SK-N-SH (cell line): ENCODE measurements around the gene JKAMP. TPM values are rescaled to one million over a fixed set of nuclear protein-coding genes. Genes with fewer than 3 reads are reported as not detected.

Source experiments
- CTCF ChIA-PET: fragments of 300-600, 350-600 bp; formaldehyde crosslinking; extraction: SDS; loops from one replicate; lab custom pipeline; 2021; lab: Yijun Ruan, JAX
- POLR2A ChIA-PET: fragments of 350-600 bp; sonication (Branson Sonifier 250); formaldehyde crosslinking; extraction: SDS; loops from one replicate; lab custom pipeline; 2020; ENCODE audit warnings: antibody characterized with exemption, inconsistent platforms; lab: Yijun Ruan, JAX
- DNase-seq: peaks from one replicate; pipeline ENCODE4 v3.0.0; 2012
- H2AFZ ChIP-seq: fragments of 200-600 bp; sonication (generic); 2 replicates; pipeline ENCODE4 v1.8.1; 2016; ENCODE audit warnings: antibody characterized with exemption, mild to moderate bottlenecking, low read depth
- H3F3A ChIP-seq: fragments of 200-600 bp; sonication (generic); replicated peaks from 2 replicates; pipeline ENCODE3; 2016; ENCODE audit warnings: antibody characterized with exemption, mild to moderate bottlenecking; ENCODE audit not compliant: insufficient read depth
- H3K27ac ChIP-seq, 2 experiments: fragments of 200-500 bp in 1 of 2; fragments of 200-600 bp in 1 of 2; sonication (Bioruptor generic) in 1 of 2; sonication (generic), shearing (Covaris generic) in 1 of 2; 2 replicates each; pipeline versions ENCODE4 v1.5.1 to v1.6.1; 2014 to 2016; ENCODE audit warnings: low read depth in 2 of 2, inconsistent platforms in 1 of 2, low read length in 1 of 2, mild to moderate bottlenecking in 1 of 2, mixed read lengths in 1 of 2
- H3K27me3 ChIP-seq: fragments of 200-600 bp; sonication (generic), shearing (Covaris generic); 2 replicates; pipeline ENCODE4 v1.6.1; 2016; ENCODE audit warnings: mixed run types; ENCODE audit not compliant: insufficient read depth
- H3K36me3 ChIP-seq, 2 experiments: fragments of 200-500 bp in 1 of 2; fragments of 200-600 bp in 1 of 2; sonication (Bioruptor generic) in 1 of 2; sonication (generic) in 1 of 2; replicated peaks in 1 of 2; 2 replicates each; pipeline versions ENCODE3 to v1.5.1; 2014 to 2016; ENCODE audit warnings: low read length in 1 of 2, mild to moderate bottlenecking in 1 of 2; ENCODE audit not compliant: insufficient read depth in 2 of 2, control insufficient read depth in 1 of 2
- H3K4me1 ChIP-seq, 2 experiments: fragments of 200-500 bp in 1 of 2; fragments of 200-600 bp in 1 of 2; sonication (Bioruptor generic) in 1 of 2; sonication (generic), shearing (Covaris generic) in 1 of 2; 2 replicates each; pipeline versions ENCODE4 v1.5.1 to v1.6.1; 2014 to 2016; ENCODE audit warnings: low read depth in 1 of 2, low read length in 1 of 2, mixed run types in 1 of 2; ENCODE audit not compliant: insufficient read depth in 2 of 2, control insufficient read depth in 1 of 2
- H3K4me2 ChIP-seq: fragments of 200-600 bp; sonication (generic), shearing (Covaris generic); 2 replicates; pipeline ENCODE4 v1.6.1; 2017; ENCODE audit warnings: mixed run types
- H3K4me3 ChIP-seq, 2 experiments: fragments of 200-500 bp in 1 of 2; fragments of 200-600 bp in 1 of 2; sonication (Bioruptor generic) in 1 of 2; sonication (generic), shearing (Covaris generic) in 1 of 2; 2 replicates each; pipeline versions ENCODE4 v1.5.1 to v1.8.1; 2014 to 2016; ENCODE audit warnings: low read depth in 2 of 2, inconsistent platforms in 1 of 2, low read length in 1 of 2, mild to moderate bottlenecking in 1 of 2, mixed read lengths in 1 of 2, moderate library complexity in 1 of 2
- H3K79me2 ChIP-seq: fragments of 200-600 bp; sonication (generic); 2 replicates; pipeline ENCODE4 v1.8.1; 2017; ENCODE audit warnings: mild to moderate bottlenecking; ENCODE audit not compliant: insufficient read depth
- H3K9ac ChIP-seq: fragments of 200-600 bp; sonication (generic); 2 replicates; pipeline ENCODE4 v1.6.1; 2017; ENCODE audit warnings: mixed run types
- H3K9me2 ChIP-seq: fragments of 200-600 bp; sonication (generic); 2 replicates; pipeline ENCODE4 v1.6.1; 2017; ENCODE audit warnings: mixed run types
- H3K9me3 ChIP-seq: fragments of 200-600 bp; sonication (generic); 2 replicates; pipeline ENCODE4 v1.6.1; 2017; ENCODE audit warnings: mixed run types, mild to moderate bottlenecking, moderate library complexity
- H4K20me1 ChIP-seq: fragments of 200-600 bp; sonication (generic); 2 replicates; pipeline ENCODE4 v1.6.1; 2017; ENCODE audit warnings: mild to moderate bottlenecking, mixed run types; ENCODE audit not compliant: insufficient read depth
- CHD2 ChIP-seq: fragments of 150-350 bp; IDR thresholded peaks from 2 replicates; pipeline ENCODE4 v1.6.1; 2018; ENCODE audit warnings: low read length; ENCODE audit not compliant: partially characterized antibody
- EP300 ChIP-seq, 2 experiments: IDR thresholded peaks; 2 replicates each; pipeline versions ENCODE4 v1.4.0 to v1.6.1; 2012; ENCODE audit warnings: borderline replicate concordance in 1 of 2, low read depth in 1 of 2, low read length in 1 of 2
- FOSL2 ChIP-seq: IDR thresholded peaks from 2 replicates; pipeline ENCODE4 v1.4.0; 2012; ENCODE audit warnings: low read depth, mild to moderate bottlenecking, moderate library complexity, borderline replicate concordance
- FOXM1 ChIP-seq: IDR thresholded peaks from 2 replicates; pipeline ENCODE4 v1.4.0; 2012; ENCODE audit warnings: low read depth, mild to moderate bottlenecking
- GATA2 ChIP-seq: sonication (generic); formaldehyde crosslinking; IDR thresholded peaks from 2 replicates; pipeline ENCODE4 v1.5.0; 2020; ENCODE audit warnings: mild to moderate bottlenecking, missing genetic modification reagents
- IRF3 ChIP-seq: fragments of 150-350 bp; IDR thresholded peaks from 2 replicates; pipeline ENCODE4 v1.6.1; 2016; ENCODE audit warnings: mild to moderate bottlenecking, low read depth, low read length
- JUND ChIP-seq: IDR thresholded peaks from 2 replicates; pipeline ENCODE4 v1.4.0; 2012
- MAX ChIP-seq: IDR thresholded peaks from 2 replicates; pipeline ENCODE4 v1.4.0; 2012; ENCODE audit warnings: low read depth
- NRF1 ChIP-seq: IDR thresholded peaks from 2 replicates; pipeline ENCODE4 v1.6.1; 2012; ENCODE audit warnings: low read depth, mild to moderate bottlenecking, low read length
- PBX3 ChIP-seq: IDR thresholded peaks from 2 replicates; pipeline ENCODE4; 2012
- TCF12 ChIP-seq: IDR thresholded peaks from 2 replicates; pipeline ENCODE4 v1.4.0; 2012
- USF1 ChIP-seq: IDR thresholded peaks from 2 replicates; pipeline ENCODE4 v1.4.0; 2012; ENCODE audit warnings: low read depth, borderline replicate concordance
- YY1 ChIP-seq: IDR thresholded peaks from 2 replicates; pipeline ENCODE4 v1.4.0; 2012; ENCODE audit warnings: low read depth, mild to moderate bottlenecking
- ZBTB33 ChIP-seq: IDR thresholded peaks from 2 replicates; pipeline ENCODE4 v1.4.0; 2012; ENCODE audit warnings: low read depth, borderline replicate concordance
- WGBS: methylation state at CpG from one replicate; pipeline ENCODE4 v1.1.6; 2017; ENCODE audit warnings: low lambda C conversion rate; 5-methylcytosine and 5-hydroxymethylcytosine counted together
- polyA plus RNA-seq, 3 experiments: library from polyadenylated mRNA; depleted of rRNA; stranded (reverse); fragments of >200 nt; gene quantifications; 2 replicates each; pipeline ENCODE4 v1.2.3, GENCODE V29; 2012

JKAMP gene
- polyA plus RNA-seq, 1 of the 3 experiments (the other 2 are of a cell fraction), result 95.4 TPM

GRCh38 chr14:59482541-59483331 is 1.6 kb upstream of the JKAMP start (continued):
- TF ChIP-seq PBX3 (peak; percentile 53), FOSL2 (peak; percentile 80), EP300 (IDR thresholded peaks at IDR 0.05; ENCODE audit: borderline replicate concordance in 1 of 2, low read depth in 1 of 2, low read length in 1 of 2) (peak in 1 of 2 experiments; percentile 78; a peak in 1 of 4 replicates), ZBTB33 (no peak)

DNA sequence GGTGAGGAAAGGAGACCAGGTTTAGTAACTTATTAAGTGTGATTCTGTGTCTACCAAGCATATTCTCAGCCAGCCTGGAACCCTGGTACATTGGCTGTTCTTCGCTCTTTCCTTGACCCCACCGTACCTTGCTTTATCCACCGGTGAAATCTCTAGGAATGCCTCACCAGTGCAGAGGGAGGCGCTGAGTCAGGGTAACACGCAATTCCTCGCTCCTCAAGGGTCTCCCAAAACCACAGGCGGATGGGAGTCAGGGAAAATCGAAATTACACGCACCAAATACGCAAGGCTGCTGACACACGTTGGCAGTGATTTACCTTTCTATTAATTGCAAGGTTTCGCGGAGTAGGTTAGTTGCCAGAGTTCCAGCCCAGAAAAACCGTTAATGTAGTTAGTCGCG is 954 bp upstream of the JKAMP start:
- WGBS, result 1% methylated on average over 15 of the region's 16 CpGs
- H3K9me3 ChIP-seq, result no peaks in the 10 kb centered on the region
- ChIA-PET CTCF (interaction anchor here (0.9 to 3.4 kb wide), 10 partner anchors 9 to 414 kb away, joined by 3 to 27 read pairs (median 6); partner anchors contain the start of genes CCDC175 and GPR135), POLR2A (interaction anchor here (1.7 to 2.0 kb wide), 2 partner anchors 19 to 295 kb away, joined by 8 to 17 read pairs; partner anchors contain the start of genes DAAM1 and GPR135)
- H3K9ac ChIP-seq, result peak overlapping the region; percentile 95
- H3K27ac ChIP-seq, result peak overlapping the region; percentile 97 to 99
- H3K4me1 ChIP-seq, result peaks cover 12 to 26% of the 10 kb centered on the region in 2 experiments; a peak in 3 of 4 replicates
- H3K4me3 ChIP-seq, result peak overlapping the region; percentile 68 to 89
- peaks cover 26% of the 10 kb centered on the region for H3F3A ChIP-seq
- peaks cover 95% of the 10 kb centered on the region for H3K79me2 ChIP-seq
- peaks cover 30 to 36% of the 10 kb centered on the region in 2 experiments for H3K36me3 ChIP-seq
- no peaks in the 10 kb centered on the region for H3K27me3 ChIP-seq
- DNase-seq, result no peak
- no peak overlapping the region for H2AFZ ChIP-seq
- peak overlapping the region; percentile 77 for H3K4me2 ChIP-seq
- H4K20me1 ChIP-seq, result 0 out of 2 replicates have a peak, but pooled peaks cover 9% of the 10 kb centered on the region
- TF ChIP-seq MAX (no peak), JUND (peak; percentile 25; the same call in 1 of the 2 replicates)
- no peaks in the 10 kb centered on the region; the same call in 1 of the 2 replicates for H3K9me2 ChIP-seq

DNA sequence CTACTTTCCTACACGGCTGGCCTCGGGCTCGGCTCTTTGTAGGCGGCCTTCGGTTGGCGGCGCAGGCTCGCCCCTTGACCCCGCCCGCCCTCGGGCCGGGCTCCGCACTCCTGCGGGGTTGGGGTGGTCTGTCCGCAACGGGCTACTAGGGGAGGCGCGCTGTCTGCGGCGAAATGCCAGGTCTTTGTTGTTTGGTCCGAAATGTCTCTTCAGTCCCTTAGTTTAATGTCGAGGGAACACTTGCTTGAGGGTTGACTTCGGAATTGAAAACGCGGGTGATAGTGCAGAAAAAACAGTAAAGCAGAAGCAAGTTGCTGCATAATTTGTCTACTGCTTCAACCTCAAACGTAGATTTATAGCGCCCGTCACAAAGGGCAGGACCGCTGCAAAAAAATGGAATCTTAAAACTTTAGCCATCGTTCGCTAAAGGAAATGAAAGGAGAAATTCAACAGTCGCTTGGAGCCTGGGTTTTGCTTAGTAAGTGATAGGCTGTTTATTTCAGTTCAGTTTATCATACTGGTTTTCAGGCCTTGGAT is 390 bp downstream of the JKAMP start:
- CTCF ChIA-PET, result interaction anchor here (1.0 to 3.4 kb wide), 13 partner anchors 11 to 299 kb away, joined by 3 to 27 read pairs (median 4); partner anchors contain the start of genes CCDC175 and GPR135
- Histone ChIP-seq H3K9ac (peak overlapping the region; percentile 95), H2AFZ (peak overlapping the region; percentile 67), H3F3A (peaks cover 26% of the 10 kb centered on the region), H3K4me1 (peaks cover 12 to 26% of the 10 kb centered on the region in 2 experiments; a peak in 3 of 4 replicates), H3K27me3 (no peaks in the 10 kb centered on the region), H3K79me2 (peaks cover 95% of the 10 kb centered on the region), H3K27ac (peak overlapping the region; percentile 97 to 99), H3K9me3 (no peaks in the 10 kb centered on the region), H3K9me2 (no peaks in the 10 kb centered on the region; the same call in 1 of the 2 replicates), H3K4me3 (peak overlapping the region; percentile 68 to 89), H3K4me2 (peak overlapping the region; percentile 77), H4K20me1 (0 out of 2 replicates have a peak, but pooled peaks cover 5% of the 10 kb centered on the region), H3K36me3 (peaks cover 29 to 39% of the 10 kb centered on the region in 2 experiments)
- POLR2A ChIA-PET, result interaction anchor here (0.7 to 2.0 kb wide), 6 partner anchors 11 to 1057 kb away, joined by 3 to 17 read pairs (median 4); partner anchors contain the start of genes CCDC175, DAAM1, GPR135 and KIAA0586
- WGBS, result under 1% methylated on average over 26 of the region's 32 CpGs
- DNase-seq, result no peak
- TF ChIP-seq FOSL2 (no peak), PBX3 (peak; percentile 18; the same call in 1 of the 2 replicates), USF1 (no peak), IRF3 (no peak), GATA2 (CRISPR knock-in tag) (peak; percentile 29; the same call in 1 of the 2 replicates), TCF12 (peak; percentile 1; the same call in 1 of the 2 replicates), YY1 (no peak), CHD2 (no peak), FOXM1 (no peak), NRF1 (0 out of 2 replicates have a peak, but pooled peaks have one; percentile 5)
